HepG2 (cell line): ENCODE measurements around the gene YJEFN3. TPM values are rescaled to one million over a fixed set of nuclear protein-coding genes. Genes with fewer than 3 reads are reported as not detected.
A peak's percentile ranks its signal among the peaks of the same experiment; 100 is the strongest.

Source experiments
- ATAC-seq: fragments of 200-7000 bp; cut with Tn5 transposase; 3 replicates; pipeline ENCODE4 v1.9.1; 2020; ENCODE audit warnings: mild to moderate bottlenecking, moderate library complexity
- Bru-seq: library from RNA; stranded (reverse); fragments of 400-500 nt; gene quantifications from one replicate; lab custom pipeline; 2021; lab: Mats Ljungman, UMichigan
- BruChase-seq, 2 experiments: library from RNA; stranded (reverse); fragments of 400-500 nt; gene quantifications; one replicate each; lab custom pipeline; 2021; lab: Mats Ljungman, UMichigan
- BruUV-seq: library from RNA; stranded (reverse); fragments of 400-500 nt; replicated peaks from 2 replicates; lab custom pipeline; 2021; lab: Mats Ljungman, UMichigan
- CTCF ChIA-PET: fragments of 300-600 bp; formaldehyde crosslinking; extraction: SDS; loops from one replicate; lab custom pipeline; 2021; ENCODE audit warnings: low total read pairs, inconsistent platforms, low intra/inter-chr PET ratio; lab: Yijun Ruan, JAX
- POLR2A ChIA-PET: fragments of 350-600 bp; sonication (Branson Sonifier 250); formaldehyde crosslinking; loops from one replicate; lab custom pipeline; 2020; ENCODE audit warnings: antibody characterized with exemption, inconsistent platforms; lab: Yijun Ruan, JAX
- DNase-seq: peaks from one replicate; pipeline ENCODE4 v3.0.0-alpha.2; 2015; ENCODE audit warnings: low spot score
- FAIRE-seq: peaks from 3 replicates; lab custom pipeline; 2011; peaks lifted over from hg19 to GRCh38; lab: Jason Lieb, UNC
- H2AFZ ChIP-seq: one replicate; pipeline ENCODE4 v1.6.1; 2011; ENCODE audit warnings: low read length, inconsistent platforms
- H3K27ac ChIP-seq: fragments of 300-600 bp; 3 replicates; pipeline ENCODE4 v1.8.0; 2011; ENCODE audit warnings: mixed run types, mild to moderate bottlenecking, mixed read lengths, low read length, inconsistent platforms; ENCODE audit not compliant: insufficient read depth; ENCODE audit errors: extremely low read length
- H3K27me3 ChIP-seq, 2 experiments: fragments of 200-600 bp in 1 of 2; 2 replicates in 1 of 2; 3 replicates in 1 of 2; pipeline versions ENCODE4 v1.6.0 to v1.8.0; 2011; ENCODE audit warnings: low read length in 2 of 2, mild to moderate bottlenecking in 2 of 2, moderate library complexity in 2 of 2, inconsistent platforms in 1 of 2; ENCODE audit not compliant: insufficient read depth in 2 of 2, control insufficient read depth in 1 of 2
- H3K36me3 ChIP-seq, 2 experiments: fragments of 200-600 bp in 1 of 2; replicated peaks in 1 of 2; 2 replicates in 1 of 2; 3 replicates in 1 of 2; pipeline versions ENCODE4 v1.5.1 to v1.8.0; 2011; ENCODE audit warnings: low read length in 2 of 2, inconsistent platforms in 1 of 2; ENCODE audit not compliant: insufficient read depth in 2 of 2, control insufficient read depth in 1 of 2
- H3K4me1 ChIP-seq: 2 replicates; pipeline ENCODE4 v1.5.1; 2012; ENCODE audit warnings: low read length, inconsistent platforms; ENCODE audit not compliant: insufficient read depth
- H3K4me2 ChIP-seq: 2 replicates; pipeline ENCODE4 v1.6.0; 2011; ENCODE audit warnings: low read depth, low read length, inconsistent platforms
- H3K4me3 ChIP-seq, 3 experiments: fragments of 200-600 bp in 1 of 3; sonication (generic), shearing (Covaris generic) in 1 of 3; replicated peaks in 1 of 3; 2 replicates each; pipeline ENCODE4 v1.5.1; 2011 to 2016; ENCODE audit warnings: low read length in 3 of 3, inconsistent platforms in 2 of 3, low read depth in 2 of 3, mild to moderate bottlenecking in 2 of 3, control low read depth in 1 of 3, mixed read lengths in 1 of 3; ENCODE audit not compliant: insufficient read depth in 1 of 3
- H3K79me2 ChIP-seq: one replicate; pipeline ENCODE4 v1.6.1; 2011; ENCODE audit warnings: low read length, inconsistent platforms; ENCODE audit not compliant: insufficient read depth
- H3K9ac ChIP-seq: 2 replicates; pipeline ENCODE4 v1.6.0; 2011; ENCODE audit warnings: mild to moderate bottlenecking, low read depth, low read length, inconsistent platforms; ENCODE audit not compliant: insufficient read depth
- H3K9me3 ChIP-seq: 2 replicates; pipeline ENCODE4 v1.5.1; 2012; ENCODE audit warnings: mild to moderate bottlenecking, low read length
- H4K20me1 ChIP-seq: 2 replicates; pipeline ENCODE4 v1.6.0; 2011; ENCODE audit warnings: inconsistent platforms, mild to moderate bottlenecking, low read length, moderate library complexity; ENCODE audit not compliant: insufficient read depth
- AGO2 ChIP-seq: fragments of 200-400 bp; formaldehyde crosslinking; optimal IDR thresholded peaks from 2 replicates; pipeline ENCODE3; 2017; ENCODE audit warnings: mild to moderate bottlenecking, low read depth, low read length, moderate library complexity
- FOXK1 ChIP-seq: sonication (generic); formaldehyde crosslinking; IDR thresholded peaks from 2 replicates; pipeline ENCODE4 v1.4.0; 2020; ENCODE audit warnings: low read depth, missing genetic modification reagents, borderline replicate concordance
- RBFOX2 ChIP-seq: fragments of 200-400 bp; formaldehyde crosslinking; IDR thresholded peaks from 2 replicates; pipeline ENCODE4 v1.6.1; 2017; ENCODE audit warnings: low read depth, mild to moderate bottlenecking, low read length
- WGBS: methylation state at CpG from one replicate; pipeline ENCODE4 v1.1.6; 2017; ENCODE audit warnings: low lambda C conversion rate; 5-methylcytosine and 5-hydroxymethylcytosine counted together
- in situ Hi-C: cut with HindIII; loops from 2 replicates; pipeline ENCODE4 v1.10.0; 2017; ENCODE audit warnings: low pct_unique_long_range_greater_than_20kb; ENCODE audit not compliant: extremely low pct_ligation_motif_present
- intact Hi-C: fragments of 100-400 bp; cut with micrococcal nuclease; formaldehyde crosslinking; loops from one replicate; pipeline ENCODE4 v1.10.0; 2022; ENCODE audit not compliant: unreplicated experiment
- long read RNA-seq, 2 experiments: library from RNA in 1 of 2; library from polyadenylated mRNA in 1 of 2; stranded (forward) in 1 of 2; unstranded in 1 of 2; transcript quantifications; one replicate each; pipeline ENCODE4 v2.0.0, GENCODE V29; 2019 to 2022
- polyA minus RNA-seq, 3 experiments: library from RNA; depleted of rRNA, polyadenylated mRNA; stranded (reverse); fragments of >200 nt; gene quantifications; 2 replicates each; pipeline ENCODE4 v1.2.3, GENCODE V29; 2011; ENCODE audit warnings: low replicate concordance in 1 of 3
- polyA plus RNA-seq, 8 experiments: library from polyadenylated mRNA; depleted of rRNA in 3 of 8; stranded (reverse) in 7 of 8; unstranded in 1 of 8; fragments of >200 nt; fragmentation: Illumina TruSeq in 4 of 8; extraction: Trizol in 4 of 8; gene quantifications; 2 replicates each; pipeline versions ENCODE4 v1.2.1 to v1.2.3, GENCODE V29; 2011 to 2016; ENCODE audit warnings: low read depth in 4 of 8, missing spikeins in 1 of 8, mixed read lengths in 1 of 8; ENCODE audit not compliant: insufficient read depth in 1 of 8
- total RNA-seq, 5 experiments: library from RNA; depleted of rRNA; stranded (reverse); fragments of >200 nt; fragmentation: Illumina TruSeq; extraction: Trizol; gene quantifications; 2 replicates each; pipeline ENCODE4 v1.2.3, GENCODE V29; 2016; ENCODE audit warnings: low read depth in 1 of 5
- TF ChIP-seq, protein P1 (sequence below): sonication (generic); formaldehyde crosslinking; conservative IDR thresholded peaks from 2 replicates; pipeline ENCODE4 v1.8.0; 2022; ENCODE audit warnings: mild to moderate bottlenecking, moderate library complexity, missing genetic modification reagents
- TF ChIP-seq, protein P2 (sequence below): sonication (generic); formaldehyde crosslinking; IDR thresholded peaks from 2 replicates; pipeline ENCODE4 v1.8.0; 2022; ENCODE audit warnings: mild to moderate bottlenecking, missing genetic modification reagents; ENCODE audit not compliant: insufficient replicate concordance
- TF ChIP-seq, protein P3 (sequence below): sonication (generic); formaldehyde crosslinking; IDR thresholded peaks from 2 replicates; pipeline ENCODE4 v1.4.0; 2020; ENCODE audit warnings: missing genetic modification reagents

Gene YJEFN3, protein sequence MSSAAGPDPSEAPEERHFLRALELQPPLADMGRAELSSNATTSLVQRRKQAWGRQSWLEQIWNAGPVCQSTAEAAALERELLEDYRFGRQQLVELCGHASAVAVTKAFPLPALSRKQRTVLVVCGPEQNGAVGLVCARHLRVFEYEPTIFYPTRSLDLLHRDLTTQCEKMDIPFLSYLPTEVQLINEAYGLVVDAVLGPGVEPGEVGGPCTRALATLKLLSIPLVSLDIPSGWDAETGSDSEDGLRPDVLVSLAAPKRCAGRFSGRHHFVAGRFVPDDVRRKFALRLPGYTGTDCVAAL
- total RNA-seq (2016; rRNA removed; fragmentation: Illumina TruSeq; extraction: Trizol) (0.32 and 0.89 TPM in 2 replicates), polyA plus RNA-seq (2011; rRNA removed) (4.0 TPM in 2 replicates), polyA minus RNA-seq (2011; rRNA and poly(A)+ RNA removed; ENCODE audit: low replicate concordance) (0.86 and 2.2 TPM in 2 replicates), Bru-seq, nascent RNA (percentile 57 among the genes with signal in this experiment), BruChase-seq, experiment 1, labeled RNA remaining after a 6-hour chase (percentile 81 among the genes with signal in this experiment), BruChase-seq, experiment 2, labeled RNA remaining after a 2-hour chase (percentile 75 among the genes with signal in this experiment)
- 0.30 and 0.44 TPM in 2 replicates for total RNA-seq (2016; cell fraction: cytosol; rRNA removed; fragmentation: Illumina TruSeq; extraction: Trizol; ENCODE audit: low read depth)
- 0.19 and 0.69 TPM in 2 replicates for total RNA-seq (2016; cell fraction: insoluble cytoplasmic fraction; rRNA removed; fragmentation: Illumina TruSeq; extraction: Trizol)
- 0.28 and 0.41 TPM in 2 replicates for total RNA-seq (2016; cell fraction: membrane; rRNA removed; fragmentation: Illumina TruSeq; extraction: Trizol)
- 1.1 and 1.4 TPM in 2 replicates for total RNA-seq (2016; cell fraction: nucleus; rRNA removed; fragmentation: Illumina TruSeq; extraction: Trizol)
- 0.47 and 1.4 TPM in 2 replicates for polyA plus RNA-seq (2011; cell fraction: cytosol; rRNA removed)
- polyA plus RNA-seq (2011; cell fraction: nucleus; rRNA removed): 61.3 and 67.2 TPM in 2 replicates
- 5.6 and 8.4 TPM in 2 replicates for polyA plus RNA-seq (2012)
- 0.37 TPM in 1 of 2 replicates, not detected in the other for polyA plus RNA-seq (2016; cell fraction: cytosol; fragmentation: Illumina TruSeq; extraction: Trizol; ENCODE audit: low read depth)
- polyA plus RNA-seq (2016; cell fraction: insoluble cytoplasmic fraction; fragmentation: Illumina TruSeq; extraction: Trizol; ENCODE audit: low read depth): 0.09 TPM in 1 of 2 replicates, not detected in the other
- not detected in 2 replicates for polyA plus RNA-seq (2016; cell fraction: membrane; fragmentation: Illumina TruSeq; extraction: Trizol; ENCODE audit: low read depth)
- polyA plus RNA-seq (2016; cell fraction: nucleus; fragmentation: Illumina TruSeq; extraction: Trizol; ENCODE audit: insufficient read depth, low read depth): 9.8 and 10.6 TPM in 2 replicates
- polyA minus RNA-seq (2011; cell fraction: cytosol; rRNA and poly(A)+ RNA removed): 0.49 TPM in 1 of 2 replicates, not detected in the other
- polyA minus RNA-seq (2011; cell fraction: nucleus; rRNA and poly(A)+ RNA removed): 5.0 and 5.3 TPM in 2 replicates
- long read RNA-seq, experiment 1: 0 reads
- long read RNA-seq, experiment 2: 0 reads

DNA sequence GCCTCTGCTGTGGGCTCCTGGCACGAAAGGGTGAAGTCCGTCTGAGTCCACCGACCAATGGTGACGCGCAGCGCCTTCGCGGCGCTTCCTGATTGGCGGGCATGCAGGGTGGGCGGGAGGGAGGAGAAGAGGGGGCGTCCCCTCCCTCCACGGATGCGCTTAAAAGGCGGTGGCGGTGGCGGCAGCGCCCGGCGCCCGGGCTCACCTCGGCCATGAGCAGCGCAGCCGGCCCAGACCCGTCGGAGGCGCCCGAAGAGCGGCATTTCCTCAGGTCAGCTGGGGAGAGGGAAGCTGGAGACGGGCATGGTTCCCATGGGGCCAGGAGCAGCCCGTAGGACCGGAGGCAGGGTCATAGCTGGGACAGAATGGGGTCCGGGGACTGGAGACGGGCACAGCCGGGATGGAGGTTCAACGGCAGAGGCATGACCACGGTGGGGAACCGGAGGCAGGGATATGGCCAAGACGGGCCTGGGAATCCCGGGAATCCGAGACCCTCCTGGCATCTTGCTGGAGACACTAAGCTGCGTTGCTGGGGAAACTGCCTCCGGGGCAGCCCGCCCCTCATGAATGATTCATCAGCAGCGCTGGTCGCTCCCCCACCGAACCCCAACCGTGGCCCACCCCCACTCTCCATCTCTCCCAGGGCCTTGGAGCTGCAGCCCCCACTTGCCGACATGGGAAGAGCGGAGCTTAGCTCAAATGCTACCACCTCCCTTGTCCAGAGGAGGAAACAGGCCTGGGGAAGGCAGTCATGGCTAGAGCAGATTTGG, at the start of gene YJEFN3:
YJEFN3 (plus strand) TSS at position 191 of the 770 bp plus-strand sequence; CDS start at position 213, 22 bp downstream.
- FAIRE-seq: no peak
- 97% methylated on average over 34 of the region's 50 CpGs for WGBS

More for the DNA sequence above, at the start of gene YJEFN3:
- in situ Hi-C loops (loop anchor here (25.0 kb wide), 1 partner anchor 433 kb away; no protein-coding TSS in a partner anchor), intact Hi-C loops (no loop called here)
- no peak within 1 kb of the TSS for H3K4me3 ChIP-seq
- no peak within 1 kb of the TSS for H2AFZ ChIP-seq
- H3K27me3 ChIP-seq: no peaks in the 10 kb centered on the region
- no peaks in the 10 kb centered on the region for H3K9me3 ChIP-seq
- no peak within 1 kb of the TSS for H3K27ac ChIP-seq
- no peak for ATAC-seq
- H3K79me2 ChIP-seq: peaks cover 1% of the 10 kb centered on the region
- no TSS peak for BruUV-seq
- CTCF ChIA-PET: no interaction called here
- H3K4me1 ChIP-seq: peaks cover 4% of the 10 kb centered on the region; the same call in 1 of the 2 replicates
- peaks cover 6 to 24% of the 10 kb centered on the region in 2 experiments; a peak in 3 of 5 replicates for H3K36me3 ChIP-seq
- POLR2A ChIA-PET: no interaction called here
- H3K4me2 ChIP-seq: no peak within 1 kb of the TSS
- no peak within 1 kb of the TSS for H3K9ac ChIP-seq
- H4K20me1 ChIP-seq: peaks cover 5% of the 10 kb centered on the region; the same call in 1 of the 2 replicates
- no peak for DNase-seq
- TF ChIP-seq AGO2 (peak; percentile 75), RBFOX2 (peak; percentile 44; the same call in 1 of the 2 replicates), FOXK1 (CRISPR knock-in tag) (no peak)
- TF ChIP-seq, protein P1, sequence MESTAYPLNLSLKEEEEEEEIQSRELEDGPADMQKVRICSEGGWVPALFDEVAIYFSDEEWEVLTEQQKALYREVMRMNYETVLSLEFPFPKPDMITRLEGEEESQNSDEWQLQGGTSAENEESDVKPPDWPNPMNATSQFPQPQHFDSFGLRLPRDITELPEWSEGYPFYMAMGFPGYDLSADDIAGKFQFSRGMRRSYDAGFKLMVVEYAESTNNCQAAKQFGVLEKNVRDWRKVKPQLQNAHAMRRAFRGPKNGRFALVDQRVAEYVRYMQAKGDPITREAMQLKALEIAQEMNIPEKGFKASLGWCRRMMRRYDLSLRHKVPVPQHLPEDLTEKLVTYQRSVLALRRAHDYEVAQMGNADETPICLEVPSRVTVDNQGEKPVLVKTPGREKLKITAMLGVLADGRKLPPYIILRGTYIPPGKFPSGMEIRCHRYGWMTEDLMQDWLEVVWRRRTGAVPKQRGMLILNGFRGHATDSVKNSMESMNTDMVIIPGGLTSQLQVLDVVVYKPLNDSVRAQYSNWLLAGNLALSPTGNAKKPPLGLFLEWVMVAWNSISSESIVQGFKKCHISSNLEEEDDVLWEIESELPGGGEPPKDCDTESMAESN (CRISPR knock-in tag): no peak
- TF ChIP-seq, protein P2, sequence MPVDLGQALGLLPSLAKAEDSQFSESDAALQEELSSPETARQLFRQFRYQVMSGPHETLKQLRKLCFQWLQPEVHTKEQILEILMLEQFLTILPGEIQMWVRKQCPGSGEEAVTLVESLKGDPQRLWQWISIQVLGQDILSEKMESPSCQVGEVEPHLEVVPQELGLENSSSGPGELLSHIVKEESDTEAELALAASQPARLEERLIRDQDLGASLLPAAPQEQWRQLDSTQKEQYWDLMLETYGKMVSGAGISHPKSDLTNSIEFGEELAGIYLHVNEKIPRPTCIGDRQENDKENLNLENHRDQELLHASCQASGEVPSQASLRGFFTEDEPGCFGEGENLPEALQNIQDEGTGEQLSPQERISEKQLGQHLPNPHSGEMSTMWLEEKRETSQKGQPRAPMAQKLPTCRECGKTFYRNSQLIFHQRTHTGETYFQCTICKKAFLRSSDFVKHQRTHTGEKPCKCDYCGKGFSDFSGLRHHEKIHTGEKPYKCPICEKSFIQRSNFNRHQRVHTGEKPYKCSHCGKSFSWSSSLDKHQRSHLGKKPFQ (CRISPR knock-in tag): no peak
- TF ChIP-seq, protein P3, sequence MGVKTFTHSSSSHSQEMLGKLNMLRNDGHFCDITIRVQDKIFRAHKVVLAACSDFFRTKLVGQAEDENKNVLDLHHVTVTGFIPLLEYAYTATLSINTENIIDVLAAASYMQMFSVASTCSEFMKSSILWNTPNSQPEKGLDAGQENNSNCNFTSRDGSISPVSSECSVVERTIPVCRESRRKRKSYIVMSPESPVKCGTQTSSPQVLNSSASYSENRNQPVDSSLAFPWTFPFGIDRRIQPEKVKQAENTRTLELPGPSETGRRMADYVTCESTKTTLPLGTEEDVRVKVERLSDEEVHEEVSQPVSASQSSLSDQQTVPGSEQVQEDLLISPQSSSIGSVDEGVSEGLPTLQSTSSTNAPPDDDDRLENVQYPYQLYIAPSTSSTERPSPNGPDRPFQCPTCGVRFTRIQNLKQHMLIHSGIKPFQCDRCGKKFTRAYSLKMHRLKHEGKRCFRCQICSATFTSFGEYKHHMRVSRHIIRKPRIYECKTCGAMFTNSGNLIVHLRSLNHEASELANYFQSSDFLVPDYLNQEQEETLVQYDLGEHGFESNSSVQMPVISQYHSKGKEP (CRISPR knock-in tag): no peak
